ENCODE data around the gene ANKS6. TPM values are rescaled to one million over a fixed set of nuclear protein-coding genes. Genes with fewer than 3 reads are reported as not detected.

Gene ANKS6
- total RNA-seq, 4 donors from 2014 or later, result 10.3 to 23.0 (median 12.2) TPM

- TF ChIP-seq, protein P1, sequence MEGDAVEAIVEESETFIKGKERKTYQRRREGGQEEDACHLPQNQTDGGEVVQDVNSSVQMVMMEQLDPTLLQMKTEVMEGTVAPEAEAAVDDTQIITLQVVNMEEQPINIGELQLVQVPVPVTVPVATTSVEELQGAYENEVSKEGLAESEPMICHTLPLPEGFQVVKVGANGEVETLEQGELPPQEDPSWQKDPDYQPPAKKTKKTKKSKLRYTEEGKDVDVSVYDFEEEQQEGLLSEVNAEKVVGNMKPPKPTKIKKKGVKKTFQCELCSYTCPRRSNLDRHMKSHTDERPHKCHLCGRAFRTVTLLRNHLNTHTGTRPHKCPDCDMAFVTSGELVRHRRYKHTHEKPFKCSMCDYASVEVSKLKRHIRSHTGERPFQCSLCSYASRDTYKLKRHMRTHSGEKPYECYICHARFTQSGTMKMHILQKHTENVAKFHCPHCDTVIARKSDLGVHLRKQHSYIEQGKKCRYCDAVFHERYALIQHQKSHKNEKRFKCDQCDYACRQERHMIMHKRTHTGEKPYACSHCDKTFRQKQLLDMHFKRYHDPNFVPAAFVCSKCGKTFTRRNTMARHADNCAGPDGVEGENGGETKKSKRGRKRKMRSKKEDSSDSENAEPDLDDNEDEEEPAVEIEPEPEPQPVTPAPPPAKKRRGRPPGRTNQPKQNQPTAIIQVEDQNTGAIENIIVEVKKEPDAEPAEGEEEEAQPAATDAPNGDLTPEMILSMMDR (IDR thresholded peaks at IDR 0.05; ENCODE audit: low read depth), result no peak
These were observed 56.0 kb downstream of the ANKS6 start for GRCh38 chr9:98740226-98740881.

- TF ChIP-seq, protein P1 (IDR thresholded peaks at IDR 0.05; ENCODE audit: low read depth), result no peak
These were observed 57.6 kb downstream of the ANKS6 start for GRCh38 chr9:98738741-98739140.

- TF ChIP-seq, protein P1 (IDR thresholded peaks at IDR 0.05; ENCODE audit: low read depth), result no peak
These were observed 60.1 kb downstream of the ANKS6 start for GRCh38 chr9:98736226-98736625.

- TF ChIP-seq, protein P1 (IDR thresholded peaks at IDR 0.05; ENCODE audit: low read depth), result no peak
These were observed 63.6 kb downstream of the ANKS6 start for GRCh38 chr9:98732801-98733200.

DNA sequence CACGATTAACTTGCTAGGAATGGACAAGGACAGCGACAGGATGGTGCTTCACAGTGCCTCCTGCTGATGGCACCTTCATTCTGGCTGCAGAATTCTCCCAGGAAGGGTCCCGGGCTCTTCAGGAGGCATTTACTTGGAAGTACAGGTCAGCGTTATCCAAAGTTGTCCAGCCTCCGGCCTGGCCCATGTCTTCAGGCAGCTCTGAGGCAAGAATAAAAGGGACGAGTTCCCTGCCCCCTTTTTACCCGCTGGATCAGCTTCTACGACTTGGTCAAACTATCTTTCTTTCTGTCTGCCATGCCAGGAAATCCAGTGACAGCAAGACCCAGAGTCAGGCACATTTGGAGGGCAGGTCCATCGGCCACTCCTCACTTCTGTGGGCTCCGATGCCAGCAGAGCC, 64.3 kb downstream of the ANKS6 start:
- TF ChIP-seq, protein P1 (IDR thresholded peaks at IDR 0.05; ENCODE audit: low read depth), result no peak

DNA sequence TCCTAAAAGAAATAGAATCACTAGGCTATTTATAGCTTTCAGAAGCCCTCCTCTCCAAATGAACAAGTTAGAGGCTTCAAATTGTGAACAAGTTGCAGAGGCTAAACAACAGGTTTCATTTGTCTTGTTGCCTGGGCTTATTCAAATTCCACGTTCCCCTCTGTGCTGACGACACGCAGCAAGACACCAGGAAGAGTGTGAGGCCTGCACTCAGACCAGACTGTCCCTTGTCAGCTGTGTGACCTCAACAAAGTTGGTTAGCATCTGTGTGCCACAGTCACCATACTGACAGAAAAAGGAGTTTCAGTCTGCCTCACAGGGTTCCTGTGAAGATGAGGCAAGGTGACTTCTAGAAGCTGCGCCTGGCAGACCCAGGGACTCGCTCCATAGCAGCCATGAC, 65.5 kb downstream of the ANKS6 start:
- TF ChIP-seq, protein P1 (IDR thresholded peaks at IDR 0.05; ENCODE audit: low read depth), result no peak

GRCh38 chr9:98728500-98728899, 67.9 kb downstream of the ANKS6 start:
- TF ChIP-seq, protein P1 (IDR thresholded peaks at IDR 0.05; ENCODE audit: low read depth), result no peak
